Measurements from ENCODE around the gene TCF21. TPM values are rescaled to one million over a fixed set of nuclear protein-coding genes. Genes with fewer than 3 reads are reported as not detected.
A peak's percentile ranks its signal among the peaks of the same experiment; 100 is the strongest.

Gene TCF21
- total RNA-seq, 1 experiment from 2014 or later = not detected

DNA sequence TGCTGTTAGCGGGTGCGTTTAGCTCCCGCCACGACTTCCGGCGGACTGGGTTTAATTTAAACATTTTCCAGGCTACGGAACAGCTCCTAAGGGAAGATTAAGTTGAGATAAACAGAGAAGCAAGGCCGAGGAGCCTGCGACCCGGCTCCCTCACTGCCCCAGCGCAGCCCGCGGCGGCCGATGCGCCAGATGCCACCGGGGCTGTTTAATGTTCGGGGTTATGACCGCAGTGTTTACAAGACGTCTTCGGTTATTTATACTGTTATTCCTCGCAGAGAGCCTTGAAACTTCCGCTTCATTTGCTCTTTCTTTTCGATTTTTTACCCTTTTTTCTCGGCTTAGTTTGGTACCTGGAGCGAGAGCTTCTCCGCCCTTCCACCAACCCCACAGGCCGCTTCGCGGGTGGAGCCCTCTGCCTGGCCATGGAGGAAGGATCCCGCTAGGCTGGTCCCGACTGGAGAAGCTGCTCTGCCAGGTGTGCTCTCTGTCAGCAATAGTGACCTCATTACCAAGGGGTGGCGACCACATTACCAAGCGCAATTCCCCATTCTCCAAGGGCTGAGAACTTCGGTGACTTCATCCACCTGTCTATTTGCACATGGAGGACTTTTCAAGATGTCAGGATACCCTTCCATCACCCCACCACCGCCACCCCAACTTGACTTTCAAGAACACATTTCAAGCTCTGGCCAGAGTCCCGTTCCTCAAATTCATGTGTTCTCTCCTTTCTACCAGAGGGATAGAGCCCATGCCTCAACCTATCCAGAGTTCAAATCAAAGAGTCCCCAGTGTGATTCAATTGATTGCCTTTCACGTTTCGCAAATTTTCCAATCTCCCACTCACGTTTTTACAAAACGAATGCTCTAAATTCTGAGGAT lies 4.1 kb downstream of the TCF21 start:
- ChIA-PET POLR2A (ENCODE audit: low non-redundant PET) (no interaction called here), CTCF (no interaction called here)
- Histone ChIP-seq H3K4me1 (ENCODE audit: insufficient read depth, low read length, poor library complexity, severe bottlenecking) (no peaks in the 10 kb centered on the region), H3K27ac (ENCODE audit: low read depth, low read length, poor library complexity, severe bottlenecking) (no peak overlapping the region), H3K36me3 (ENCODE audit: insufficient read depth, low read length, poor library complexity, severe bottlenecking) (no peaks in the 10 kb centered on the region), H3K27me3 (replicated peaks; ENCODE audit: insufficient read depth, low read depth, low read length, poor library complexity) (peaks cover 100% of the 10 kb centered on the region), H3K4me3 (ENCODE audit: low read depth, low read length, poor library complexity, severe bottlenecking) (no peak overlapping the region), H3K9me3 (ENCODE audit: low read depth, low read length, poor library complexity, severe bottlenecking) (no peaks in the 10 kb centered on the region)
- intact Hi-C loops (cut with micrococcal nuclease; ENCODE audit: unreplicated experiment) = no loop called here
- TF ChIP-seq EZH2 (IDR thresholded peaks at IDR 0.05; ENCODE audit: borderline replicate concordance, low read depth, low read length, poor library complexity, severe bottlenecking) = peak; percentile 15
- TF ChIP-seq, protein P1, sequence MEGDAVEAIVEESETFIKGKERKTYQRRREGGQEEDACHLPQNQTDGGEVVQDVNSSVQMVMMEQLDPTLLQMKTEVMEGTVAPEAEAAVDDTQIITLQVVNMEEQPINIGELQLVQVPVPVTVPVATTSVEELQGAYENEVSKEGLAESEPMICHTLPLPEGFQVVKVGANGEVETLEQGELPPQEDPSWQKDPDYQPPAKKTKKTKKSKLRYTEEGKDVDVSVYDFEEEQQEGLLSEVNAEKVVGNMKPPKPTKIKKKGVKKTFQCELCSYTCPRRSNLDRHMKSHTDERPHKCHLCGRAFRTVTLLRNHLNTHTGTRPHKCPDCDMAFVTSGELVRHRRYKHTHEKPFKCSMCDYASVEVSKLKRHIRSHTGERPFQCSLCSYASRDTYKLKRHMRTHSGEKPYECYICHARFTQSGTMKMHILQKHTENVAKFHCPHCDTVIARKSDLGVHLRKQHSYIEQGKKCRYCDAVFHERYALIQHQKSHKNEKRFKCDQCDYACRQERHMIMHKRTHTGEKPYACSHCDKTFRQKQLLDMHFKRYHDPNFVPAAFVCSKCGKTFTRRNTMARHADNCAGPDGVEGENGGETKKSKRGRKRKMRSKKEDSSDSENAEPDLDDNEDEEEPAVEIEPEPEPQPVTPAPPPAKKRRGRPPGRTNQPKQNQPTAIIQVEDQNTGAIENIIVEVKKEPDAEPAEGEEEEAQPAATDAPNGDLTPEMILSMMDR (conservative IDR thresholded peaks at IDR 0.05; ENCODE audit: low read depth, low read length) = no peak
- no TSS peak for BruUV-seq (replicated peaks)
- DNase-seq (ENCODE audit: low spot score) = no peak

DNA sequence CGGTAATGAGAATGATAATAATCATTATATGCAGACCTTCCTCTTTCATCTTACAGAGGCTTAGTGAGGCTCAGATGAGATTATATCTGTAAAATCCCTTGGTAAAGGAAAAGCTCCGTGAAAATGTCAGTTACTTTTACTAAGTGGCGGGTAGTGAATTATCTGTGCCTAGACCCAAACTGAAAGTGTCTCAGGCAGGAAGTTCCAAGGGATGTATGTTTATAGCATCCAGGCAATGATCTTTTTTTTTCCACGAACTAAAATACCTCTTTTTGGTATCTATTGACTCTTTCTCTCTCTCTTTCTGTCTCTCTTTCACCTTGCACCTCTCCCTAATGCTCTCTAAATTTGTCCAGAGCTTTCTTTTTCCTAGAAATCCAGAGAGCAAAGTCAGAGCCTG lies 5.0 kb downstream of the TCF21 start:
- POLR2A ChIA-PET (ENCODE audit: low non-redundant PET) = no interaction called here
- Histone ChIP-seq H3K9me3 (ENCODE audit: low read depth, low read length, poor library complexity, severe bottlenecking) (no peaks in the 10 kb centered on the region), H3K36me3 (ENCODE audit: insufficient read depth, low read length, poor library complexity, severe bottlenecking) (no peaks in the 10 kb centered on the region), H3K27me3 (replicated peaks; ENCODE audit: insufficient read depth, low read depth, low read length, poor library complexity) (peaks cover 100% of the 10 kb centered on the region), H3K27ac (ENCODE audit: low read depth, low read length, poor library complexity, severe bottlenecking) (no peak overlapping the region), H3K4me3 (ENCODE audit: low read depth, low read length, poor library complexity, severe bottlenecking) (no peak overlapping the region), H3K4me1 (ENCODE audit: insufficient read depth, low read length, poor library complexity, severe bottlenecking) (no peaks in the 10 kb centered on the region)
- intact Hi-C loops (cut with micrococcal nuclease; ENCODE audit: unreplicated experiment) = no loop called here
- CTCF ChIA-PET = no interaction called here
- TF ChIP-seq, protein P1 (conservative IDR thresholded peaks at IDR 0.05; ENCODE audit: low read depth, low read length) = no peak
- TF ChIP-seq EZH2 (IDR thresholded peaks at IDR 0.05; ENCODE audit: borderline replicate concordance, low read depth, low read length, poor library complexity, severe bottlenecking) = no peak
- DNase-seq (ENCODE audit: low spot score) = no peak
- no TSS peak for BruUV-seq (replicated peaks)

DNA sequence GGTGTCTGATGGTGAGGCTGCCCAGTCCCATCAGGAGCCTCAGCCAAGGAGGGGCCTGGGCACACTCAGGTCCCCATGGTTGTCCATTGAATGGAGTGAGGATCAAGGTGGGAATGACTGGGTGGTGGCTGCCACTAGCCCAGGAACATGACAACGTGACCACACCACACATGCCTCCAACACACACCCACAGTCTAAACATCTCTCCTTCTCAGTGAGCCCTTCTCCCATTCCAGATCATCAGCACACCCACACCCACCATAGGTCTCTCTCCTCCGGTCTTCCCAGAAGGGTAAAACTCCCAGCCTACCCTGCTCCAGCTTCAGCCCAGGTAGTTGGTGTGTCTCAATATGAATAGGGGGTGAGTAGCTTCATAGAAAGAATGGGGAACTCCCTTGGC lies 5.5 kb downstream of the TCF21 start:
- intact Hi-C loops (cut with micrococcal nuclease; ENCODE audit: unreplicated experiment) = no loop called here
- ChIA-PET CTCF (interaction anchor here (0.5 kb wide), 1 partner anchor 1352 kb away, joined by 3 read pairs; no protein-coding TSS in a partner anchor), POLR2A (ENCODE audit: low non-redundant PET) (no interaction called here)
- no peak overlapping the region for H3K4me3 ChIP-seq (ENCODE audit: low read depth, low read length, poor library complexity, severe bottlenecking)
- H3K27me3 ChIP-seq (replicated peaks; ENCODE audit: insufficient read depth, low read depth, low read length, poor library complexity) = peaks cover 100% of the 10 kb centered on the region
- no peaks in the 10 kb centered on the region for H3K9me3 ChIP-seq (ENCODE audit: low read depth, low read length, poor library complexity, severe bottlenecking)
- TF ChIP-seq EZH2 (IDR thresholded peaks at IDR 0.05; ENCODE audit: borderline replicate concordance, low read depth, low read length, poor library complexity, severe bottlenecking) = no peak
- TF ChIP-seq, protein P1 (conservative IDR thresholded peaks at IDR 0.05; ENCODE audit: low read depth, low read length) = no peak
- H3K4me1 ChIP-seq (ENCODE audit: insufficient read depth, low read length, poor library complexity, severe bottlenecking) = no peaks in the 10 kb centered on the region
- H3K27ac ChIP-seq (ENCODE audit: low read depth, low read length, poor library complexity, severe bottlenecking) = no peak overlapping the region
- H3K36me3 ChIP-seq (ENCODE audit: insufficient read depth, low read length, poor library complexity, severe bottlenecking) = no peaks in the 10 kb centered on the region
- no TSS peak for BruUV-seq (replicated peaks)
- DNase-seq (ENCODE audit: low spot score) = no peak

Measured in A673 (cell line).